ENCODE data around the gene RIMS4. TPM values are rescaled to one million over a fixed set of nuclear protein-coding genes. Genes with fewer than 3 reads are reported as not detected.

RIMS4 gene
- total and polyA plus RNA-seq, 9 of the 15 experiments (the other 6 are each of a cell fraction or from before 2014, with no cell fraction given): 0.04 TPM; not detected in 8

DNA sequence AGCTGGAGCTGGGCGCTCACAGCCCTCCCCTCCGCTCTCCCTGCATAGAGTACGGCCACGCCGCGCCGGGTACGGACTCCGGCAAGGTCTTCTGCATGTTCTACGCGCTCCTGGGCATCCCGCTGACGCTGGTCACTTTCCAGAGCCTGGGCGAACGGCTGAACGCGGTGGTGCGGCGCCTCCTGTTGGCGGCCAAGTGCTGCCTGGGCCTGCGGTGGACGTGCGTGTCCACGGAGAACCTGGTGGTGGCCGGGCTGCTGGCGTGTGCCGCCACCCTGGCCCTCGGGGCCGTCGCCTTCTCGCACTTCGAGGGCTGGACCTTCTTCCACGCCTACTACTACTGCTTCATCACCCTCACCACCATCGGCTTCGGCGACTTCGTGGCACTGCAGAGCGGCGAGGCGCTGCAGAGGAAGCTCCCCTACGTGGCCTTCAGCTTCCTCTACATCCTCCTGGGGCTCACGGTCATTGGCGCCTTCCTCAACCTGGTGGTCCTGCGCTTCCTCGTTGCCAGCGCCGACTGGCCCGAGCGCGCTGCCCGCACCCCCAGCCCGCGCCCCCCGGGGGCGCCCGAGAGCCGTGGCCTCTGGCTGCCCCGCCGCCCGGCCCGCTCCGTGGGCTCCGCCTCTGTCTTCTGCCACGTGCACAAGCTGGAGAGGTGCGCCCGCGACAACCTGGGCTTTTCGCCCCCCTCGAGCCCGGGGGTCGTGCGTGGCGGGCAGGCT, 60.1 kb downstream of the RIMS4 start (continued):
- TF ChIP-seq, protein P1, sequence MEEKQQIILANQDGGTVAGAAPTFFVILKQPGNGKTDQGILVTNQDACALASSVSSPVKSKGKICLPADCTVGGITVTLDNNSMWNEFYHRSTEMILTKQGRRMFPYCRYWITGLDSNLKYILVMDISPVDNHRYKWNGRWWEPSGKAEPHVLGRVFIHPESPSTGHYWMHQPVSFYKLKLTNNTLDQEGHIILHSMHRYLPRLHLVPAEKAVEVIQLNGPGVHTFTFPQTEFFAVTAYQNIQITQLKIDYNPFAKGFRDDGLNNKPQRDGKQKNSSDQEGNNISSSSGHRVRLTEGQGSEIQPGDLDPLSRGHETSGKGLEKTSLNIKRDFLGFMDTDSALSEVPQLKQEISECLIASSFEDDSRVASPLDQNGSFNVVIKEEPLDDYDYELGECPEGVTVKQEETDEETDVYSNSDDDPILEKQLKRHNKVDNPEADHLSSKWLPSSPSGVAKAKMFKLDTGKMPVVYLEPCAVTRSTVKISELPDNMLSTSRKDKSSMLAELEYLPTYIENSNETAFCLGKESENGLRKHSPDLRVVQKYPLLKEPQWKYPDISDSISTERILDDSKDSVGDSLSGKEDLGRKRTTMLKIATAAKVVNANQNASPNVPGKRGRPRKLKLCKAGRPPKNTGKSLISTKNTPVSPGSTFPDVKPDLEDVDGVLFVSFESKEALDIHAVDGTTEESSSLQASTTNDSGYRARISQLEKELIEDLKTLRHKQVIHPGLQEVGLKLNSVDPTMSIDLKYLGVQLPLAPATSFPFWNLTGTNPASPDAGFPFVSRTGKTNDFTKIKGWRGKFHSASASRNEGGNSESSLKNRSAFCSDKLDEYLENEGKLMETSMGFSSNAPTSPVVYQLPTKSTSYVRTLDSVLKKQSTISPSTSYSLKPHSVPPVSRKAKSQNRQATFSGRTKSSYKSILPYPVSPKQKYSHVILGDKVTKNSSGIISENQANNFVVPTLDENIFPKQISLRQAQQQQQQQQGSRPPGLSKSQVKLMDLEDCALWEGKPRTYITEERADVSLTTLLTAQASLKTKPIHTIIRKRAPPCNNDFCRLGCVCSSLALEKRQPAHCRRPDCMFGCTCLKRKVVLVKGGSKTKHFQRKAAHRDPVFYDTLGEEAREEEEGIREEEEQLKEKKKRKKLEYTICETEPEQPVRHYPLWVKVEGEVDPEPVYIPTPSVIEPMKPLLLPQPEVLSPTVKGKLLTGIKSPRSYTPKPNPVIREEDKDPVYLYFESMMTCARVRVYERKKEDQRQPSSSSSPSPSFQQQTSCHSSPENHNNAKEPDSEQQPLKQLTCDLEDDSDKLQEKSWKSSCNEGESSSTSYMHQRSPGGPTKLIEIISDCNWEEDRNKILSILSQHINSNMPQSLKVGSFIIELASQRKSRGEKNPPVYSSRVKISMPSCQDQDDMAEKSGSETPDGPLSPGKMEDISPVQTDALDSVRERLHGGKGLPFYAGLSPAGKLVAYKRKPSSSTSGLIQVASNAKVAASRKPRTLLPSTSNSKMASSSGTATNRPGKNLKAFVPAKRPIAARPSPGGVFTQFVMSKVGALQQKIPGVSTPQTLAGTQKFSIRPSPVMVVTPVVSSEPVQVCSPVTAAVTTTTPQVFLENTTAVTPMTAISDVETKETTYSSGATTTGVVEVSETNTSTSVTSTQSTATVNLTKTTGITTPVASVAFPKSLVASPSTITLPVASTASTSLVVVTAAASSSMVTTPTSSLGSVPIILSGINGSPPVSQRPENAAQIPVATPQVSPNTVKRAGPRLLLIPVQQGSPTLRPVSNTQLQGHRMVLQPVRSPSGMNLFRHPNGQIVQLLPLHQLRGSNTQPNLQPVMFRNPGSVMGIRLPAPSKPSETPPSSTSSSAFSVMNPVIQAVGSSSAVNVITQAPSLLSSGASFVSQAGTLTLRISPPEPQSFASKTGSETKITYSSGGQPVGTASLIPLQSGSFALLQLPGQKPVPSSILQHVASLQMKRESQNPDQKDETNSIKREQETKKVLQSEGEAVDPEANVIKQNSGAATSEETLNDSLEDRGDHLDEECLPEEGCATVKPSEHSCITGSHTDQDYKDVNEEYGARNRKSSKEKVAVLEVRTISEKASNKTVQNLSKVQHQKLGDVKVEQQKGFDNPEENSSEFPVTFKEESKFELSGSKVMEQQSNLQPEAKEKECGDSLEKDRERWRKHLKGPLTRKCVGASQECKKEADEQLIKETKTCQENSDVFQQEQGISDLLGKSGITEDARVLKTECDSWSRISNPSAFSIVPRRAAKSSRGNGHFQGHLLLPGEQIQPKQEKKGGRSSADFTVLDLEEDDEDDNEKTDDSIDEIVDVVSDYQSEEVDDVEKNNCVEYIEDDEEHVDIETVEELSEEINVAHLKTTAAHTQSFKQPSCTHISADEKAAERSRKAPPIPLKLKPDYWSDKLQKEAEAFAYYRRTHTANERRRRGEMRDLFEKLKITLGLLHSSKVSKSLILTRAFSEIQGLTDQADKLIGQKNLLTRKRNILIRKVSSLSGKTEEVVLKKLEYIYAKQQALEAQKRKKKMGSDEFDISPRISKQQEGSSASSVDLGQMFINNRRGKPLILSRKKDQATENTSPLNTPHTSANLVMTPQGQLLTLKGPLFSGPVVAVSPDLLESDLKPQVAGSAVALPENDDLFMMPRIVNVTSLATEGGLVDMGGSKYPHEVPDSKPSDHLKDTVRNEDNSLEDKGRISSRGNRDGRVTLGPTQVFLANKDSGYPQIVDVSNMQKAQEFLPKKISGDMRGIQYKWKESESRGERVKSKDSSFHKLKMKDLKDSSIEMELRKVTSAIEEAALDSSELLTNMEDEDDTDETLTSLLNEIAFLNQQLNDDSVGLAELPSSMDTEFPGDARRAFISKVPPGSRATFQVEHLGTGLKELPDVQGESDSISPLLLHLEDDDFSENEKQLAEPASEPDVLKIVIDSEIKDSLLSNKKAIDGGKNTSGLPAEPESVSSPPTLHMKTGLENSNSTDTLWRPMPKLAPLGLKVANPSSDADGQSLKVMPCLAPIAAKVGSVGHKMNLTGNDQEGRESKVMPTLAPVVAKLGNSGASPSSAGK (IDR thresholded peaks at IDR 0.05): peak; percentile 73
- TF ChIP-seq RBFOX2 (IDR thresholded peaks at IDR 0.05; ENCODE audit: low read depth, low read length) (peak; percentile 36; the same call in 1 of the 2 replicates), L3MBTL2 (IDR thresholded peaks at IDR 0.05) (peak; percentile 90), HDAC2 (IDR thresholded peaks at IDR 0.05) (no peak), HMGN3 (IDR thresholded peaks at IDR 0.05; ENCODE audit: borderline replicate concordance, extremely low read depth, insufficient read length, low read depth, low read length) (peak; percentile 24), RBM14 (IDR thresholded peaks at IDR 0.05; ENCODE audit: borderline replicate concordance, insufficient read depth, low read depth, low read length) (0 out of 2 replicates have a peak, but pooled peaks have one; percentile 46), OTX1 (CRISPR knock-in tag; IDR thresholded peaks at IDR 0.05) (no peak), BHLHE40 (IDR thresholded peaks at IDR 0.05; ENCODE audit: low read length) (0 out of 2 replicates have a peak, but pooled peaks have one; percentile 35), CTBP1 (IDR thresholded peaks at IDR 0.05; ENCODE audit: borderline replicate concordance) (0 out of 2 replicates have a peak, but pooled peaks have one; percentile 15)
- TF ChIP-seq, protein P2, sequence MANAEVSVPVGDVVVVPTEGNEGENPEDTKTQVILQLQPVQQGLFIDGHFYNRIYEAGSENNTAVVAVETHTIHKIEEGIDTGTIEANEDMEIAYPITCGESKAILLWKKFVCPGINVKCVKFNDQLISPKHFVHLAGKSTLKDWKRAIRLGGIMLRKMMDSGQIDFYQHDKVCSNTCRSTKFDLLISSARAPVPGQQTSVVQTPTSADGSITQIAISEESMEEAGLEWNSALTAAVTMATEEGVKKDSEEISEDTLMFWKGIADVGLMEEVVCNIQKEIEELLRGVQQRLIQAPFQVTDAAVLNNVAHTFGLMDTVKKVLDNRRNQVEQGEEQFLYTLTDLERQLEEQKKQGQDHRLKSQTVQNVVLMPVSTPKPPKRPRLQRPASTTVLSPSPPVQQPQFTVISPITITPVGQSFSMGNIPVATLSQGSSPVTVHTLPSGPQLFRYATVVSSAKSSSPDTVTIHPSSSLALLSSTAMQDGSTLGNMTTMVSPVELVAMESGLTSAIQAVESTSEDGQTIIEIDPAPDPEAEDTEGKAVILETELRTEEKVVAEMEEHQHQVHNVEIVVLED (CRISPR knock-in tag; IDR thresholded peaks at IDR 0.05): no peak
- TF ChIP-seq, protein P3, sequence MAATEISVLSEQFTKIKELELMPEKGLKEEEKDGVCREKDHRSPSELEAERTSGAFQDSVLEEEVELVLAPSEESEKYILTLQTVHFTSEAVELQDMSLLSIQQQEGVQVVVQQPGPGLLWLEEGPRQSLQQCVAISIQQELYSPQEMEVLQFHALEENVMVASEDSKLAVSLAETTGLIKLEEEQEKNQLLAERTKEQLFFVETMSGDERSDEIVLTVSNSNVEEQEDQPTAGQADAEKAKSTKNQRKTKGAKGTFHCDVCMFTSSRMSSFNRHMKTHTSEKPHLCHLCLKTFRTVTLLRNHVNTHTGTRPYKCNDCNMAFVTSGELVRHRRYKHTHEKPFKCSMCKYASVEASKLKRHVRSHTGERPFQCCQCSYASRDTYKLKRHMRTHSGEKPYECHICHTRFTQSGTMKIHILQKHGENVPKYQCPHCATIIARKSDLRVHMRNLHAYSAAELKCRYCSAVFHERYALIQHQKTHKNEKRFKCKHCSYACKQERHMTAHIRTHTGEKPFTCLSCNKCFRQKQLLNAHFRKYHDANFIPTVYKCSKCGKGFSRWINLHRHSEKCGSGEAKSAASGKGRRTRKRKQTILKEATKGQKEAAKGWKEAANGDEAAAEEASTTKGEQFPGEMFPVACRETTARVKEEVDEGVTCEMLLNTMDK (IDR thresholded peaks at IDR 0.05; ENCODE audit: borderline replicate concordance, insufficient read depth, low read depth, low read length, poor library complexity, severe bottlenecking): peak; percentile 49
